ENCODE measurements around the gene PARD3B. TPM values are rescaled to one million over a fixed set of nuclear protein-coding genes. Genes with fewer than 3 reads are reported as not detected.

PARD3B gene
- total RNA-seq, 1 donor from 2014 or later, result 4.5 TPM

DNA sequence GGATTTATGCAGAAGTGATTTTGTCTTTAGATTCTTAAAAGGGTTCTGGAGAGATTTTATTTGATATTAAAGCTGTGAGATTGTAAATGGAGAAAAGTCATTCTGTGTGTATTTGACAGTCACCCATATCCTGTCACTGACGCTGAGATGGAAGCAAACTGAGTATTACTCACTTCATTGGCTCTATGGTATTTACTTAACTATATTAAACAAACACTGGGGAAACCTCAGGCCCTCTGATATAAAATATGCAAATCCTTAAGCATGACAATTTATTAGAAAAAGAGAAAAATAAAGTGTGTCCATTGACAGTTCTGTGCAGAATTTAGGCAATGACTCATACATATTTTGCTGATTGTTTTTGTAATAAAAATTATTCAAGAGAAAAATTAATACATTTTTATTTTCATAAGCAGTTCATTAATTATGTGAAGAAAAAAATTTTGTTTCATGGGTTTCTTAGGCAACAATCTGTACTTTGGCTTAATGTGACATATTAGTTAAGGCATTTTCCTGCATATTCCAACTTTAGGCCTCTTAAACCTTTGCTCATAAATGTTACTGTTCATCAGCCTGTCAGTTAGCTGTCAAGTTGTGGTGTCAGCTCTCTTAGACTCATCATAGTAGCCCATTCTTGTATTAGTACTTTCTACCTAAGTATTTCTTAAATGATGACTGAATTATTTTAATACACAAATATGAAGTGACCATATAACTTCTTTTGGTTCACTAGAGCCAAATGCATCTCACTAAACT is 99.9 kb downstream of the PARD3B start:
- no peak for FAIRE-seq
- DNase-seq (ENCODE audit: low spot score in 2 of 2), result no peak

DNA sequence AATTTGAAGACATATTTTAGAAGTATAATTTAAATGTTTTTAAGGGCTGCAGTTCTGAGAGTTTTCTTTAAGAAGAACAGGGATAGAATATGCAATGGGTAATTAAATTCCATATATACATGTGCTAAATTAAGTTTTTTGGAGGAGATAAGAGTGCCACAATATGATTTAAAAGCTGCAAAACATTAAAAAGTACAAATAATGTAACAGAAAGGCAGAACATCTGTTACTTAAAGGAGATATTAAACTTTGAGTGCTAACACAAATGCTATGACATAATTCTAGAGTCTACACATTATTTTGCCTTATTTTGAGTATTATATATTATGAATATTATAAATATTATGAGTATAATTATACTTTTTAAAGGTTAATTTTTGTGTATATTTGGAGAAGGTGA is 102.4 kb downstream of the PARD3B start:
- no peak for DNase-seq (ENCODE audit: low spot score in 2 of 2)
- no peak for FAIRE-seq

DNA sequence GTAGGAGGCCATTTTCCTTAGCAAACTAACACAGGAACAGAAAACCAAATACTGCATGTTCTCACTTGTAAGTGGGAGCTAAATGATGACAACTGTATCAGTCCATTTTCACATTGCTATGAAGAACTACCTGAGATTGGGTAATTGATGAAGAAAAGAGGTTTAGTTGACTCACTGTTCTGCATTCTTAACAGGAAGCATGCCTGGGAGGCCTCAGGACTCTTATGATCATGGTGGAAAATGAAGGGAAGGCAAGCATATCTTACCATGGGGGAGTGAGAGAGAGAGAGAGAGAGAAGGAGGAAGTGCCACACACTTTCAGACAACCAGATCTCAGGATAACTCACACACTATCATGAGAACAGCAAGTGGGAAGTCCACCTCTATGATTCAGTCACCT is 105.3 kb downstream of the PARD3B start:
- FAIRE-seq (no peak), DNase-seq (ENCODE audit: low spot score in 2 of 2) (no peak)

GRCh38 chr2:204652063-204652462 is 106.8 kb downstream of the PARD3B start:
- no peak for DNase-seq (ENCODE audit: low spot score in 2 of 2)
- no peak for FAIRE-seq

DNA sequence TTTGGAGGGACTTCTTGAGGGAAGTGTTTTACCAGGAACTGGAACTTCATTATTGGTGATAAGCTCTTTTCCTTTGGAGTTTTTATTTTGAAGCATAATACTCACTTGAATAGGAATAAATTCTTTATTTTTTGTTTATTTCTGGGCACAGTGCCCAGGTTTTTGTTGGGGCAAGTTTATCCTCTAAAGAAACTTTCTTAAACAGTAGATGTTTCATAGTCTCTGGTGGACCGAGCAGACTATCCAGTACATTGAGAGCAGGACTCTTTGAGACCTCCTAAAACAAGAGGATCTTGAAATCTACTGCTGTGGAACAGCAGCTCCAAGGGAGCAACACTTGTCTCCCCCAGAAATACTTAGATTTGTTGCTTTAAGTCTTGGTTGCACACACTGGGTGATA is 109.4 kb downstream of the PARD3B start:
- FAIRE-seq, result no peak
- DNase-seq (ENCODE audit: low spot score in 2 of 2), result no peak

GRCh38 chr2:204655101-204655500 is 109.8 kb downstream of the PARD3B start:
- DNase-seq (ENCODE audit: low spot score in 2 of 2) (no peak), FAIRE-seq (no peak)

- no peak for FAIRE-seq
- no peak for DNase-seq (ENCODE audit: low spot score in 2 of 2)
Observed at GRCh38 chr2:204655626-204656025, 110.4 kb downstream of the PARD3B start.

- DNase-seq (ENCODE audit: low spot score in 2 of 2) (no peak), FAIRE-seq (no peak)
Observed at GRCh38 chr2:204657024-204657423, 111.7 kb downstream of the PARD3B start.

DNA sequence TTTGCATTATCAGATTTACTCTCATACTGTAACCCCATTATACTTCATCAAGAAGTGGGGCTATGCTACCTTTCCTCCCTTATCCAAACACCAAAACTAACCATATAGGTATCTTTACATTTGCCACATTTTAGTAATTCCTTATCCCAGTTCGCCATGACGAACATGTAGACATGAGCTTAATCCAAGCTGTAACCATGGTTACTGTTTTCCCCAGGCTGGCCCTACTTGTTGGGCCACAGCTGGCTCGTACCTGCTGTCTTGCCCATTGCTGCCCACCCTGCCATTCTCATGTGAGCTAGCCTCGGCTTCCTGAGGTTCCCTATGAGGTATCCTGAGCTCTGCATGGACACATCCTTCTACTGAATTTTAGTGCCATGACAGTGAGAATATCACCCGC is 117.7 kb downstream of the PARD3B start:
- FAIRE-seq (no peak), DNase-seq (ENCODE audit: low spot score in 2 of 2) (no peak)

DNA sequence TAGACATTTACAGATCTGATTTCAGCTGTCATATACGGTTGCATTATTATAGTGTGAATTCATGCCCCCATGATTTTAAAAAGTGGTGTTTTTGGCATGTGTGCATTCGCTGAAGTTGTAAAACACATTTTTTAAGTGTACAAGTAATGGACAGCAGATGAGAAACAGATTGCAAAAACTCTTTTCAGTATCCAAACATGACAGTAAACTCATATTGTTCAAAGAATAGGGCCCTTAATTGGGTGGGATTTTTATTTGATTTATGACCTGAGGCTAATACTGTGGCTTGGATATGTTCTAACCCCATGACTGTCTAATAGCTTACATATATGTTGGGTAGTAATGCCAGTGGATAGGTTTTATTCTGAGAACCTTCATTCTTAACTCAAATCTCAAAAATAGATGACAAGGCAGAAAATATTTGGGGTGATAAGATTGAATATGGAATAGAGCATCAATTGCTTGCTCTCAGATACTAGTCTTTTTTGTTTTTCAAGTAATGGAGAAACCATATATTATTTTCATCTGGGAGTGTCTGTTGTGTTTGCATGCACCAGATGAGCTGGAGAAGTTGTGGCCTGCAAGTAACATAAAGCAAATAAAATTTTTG is 118.6 kb downstream of the PARD3B start:
- FAIRE-seq, result no peak
- no peak for DNase-seq (ENCODE audit: low spot score in 2 of 2)

DNA sequence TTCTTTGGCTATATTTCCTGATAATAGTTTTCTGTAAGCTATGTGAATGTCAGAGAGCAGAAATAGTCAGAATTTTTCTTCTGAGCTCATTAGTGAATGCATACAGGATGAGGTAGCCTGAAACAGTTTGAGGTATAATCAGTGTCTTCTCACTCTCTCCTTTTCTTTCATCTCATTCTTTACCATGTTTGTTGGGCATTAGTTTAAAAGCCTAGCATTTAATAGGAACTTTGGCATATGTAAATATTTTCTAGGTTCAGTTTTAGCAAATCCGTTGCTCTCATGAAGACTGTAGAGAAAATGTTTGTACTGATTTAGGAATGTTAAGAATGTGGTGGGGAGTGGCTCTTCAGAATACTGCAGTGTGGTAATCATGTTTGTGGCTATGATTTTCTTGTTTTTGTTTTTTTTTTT is 119.4 kb downstream of the PARD3B start:
- no peak for DNase-seq (ENCODE audit: low spot score in 2 of 2)
- no peak for FAIRE-seq

- FAIRE-seq (no peak), DNase-seq (ENCODE audit: low spot score in 2 of 2) (no peak)
Observed at GRCh38 chr2:204665207-204665606, 119.9 kb downstream of the PARD3B start.

GRCh38 chr2:204665771-204666170 is 120.5 kb downstream of the PARD3B start:
- DNase-seq (ENCODE audit: low spot score in 2 of 2), result no peak

DNA sequence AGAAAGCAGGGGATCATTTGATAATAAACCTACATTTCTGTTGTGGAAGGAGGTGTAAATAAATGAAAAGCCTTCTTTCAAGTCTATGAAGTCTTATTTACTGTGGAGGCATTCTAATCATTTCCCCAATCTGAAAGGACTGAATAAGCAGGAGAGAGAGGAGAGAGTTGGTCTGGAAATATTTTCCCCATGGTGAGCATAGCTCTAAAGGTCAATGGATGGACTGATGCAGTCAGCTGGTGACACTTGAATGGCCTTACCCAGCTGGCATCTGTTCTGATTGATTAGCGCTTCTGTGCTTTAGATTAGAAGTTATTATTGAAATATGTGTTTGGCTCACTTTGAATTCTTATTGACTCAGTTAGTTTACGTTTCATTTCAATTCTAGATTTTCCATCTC is 122.7 kb downstream of the PARD3B start:
- DNase-seq (ENCODE audit: low spot score in 2 of 2) (no peak), FAIRE-seq (no peak)

More at GRCh38 chr2:204665771-204666170, 120.5 kb downstream of the PARD3B start:
- no peak for FAIRE-seq

DNA sequence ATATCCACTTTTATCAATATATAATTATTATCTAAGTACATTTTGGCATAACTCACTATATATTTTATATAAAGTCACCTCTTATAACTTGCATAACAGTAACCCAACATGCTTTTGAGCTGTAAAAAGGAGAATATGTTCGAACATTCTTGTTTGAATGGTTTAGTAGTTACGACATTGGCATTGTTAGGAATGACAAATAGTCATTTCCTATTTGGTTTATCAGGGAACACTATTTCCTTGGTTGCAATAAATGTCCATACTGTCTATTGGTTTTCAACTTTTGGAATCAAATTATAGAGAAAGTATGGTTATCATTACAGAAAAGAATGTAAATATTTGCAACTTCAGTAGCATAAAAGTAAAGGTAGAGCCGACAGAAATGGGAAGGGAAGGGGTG is 124.1 kb downstream of the PARD3B start:
- no peak for FAIRE-seq
- no peak for DNase-seq (ENCODE audit: low spot score in 2 of 2)

DNA sequence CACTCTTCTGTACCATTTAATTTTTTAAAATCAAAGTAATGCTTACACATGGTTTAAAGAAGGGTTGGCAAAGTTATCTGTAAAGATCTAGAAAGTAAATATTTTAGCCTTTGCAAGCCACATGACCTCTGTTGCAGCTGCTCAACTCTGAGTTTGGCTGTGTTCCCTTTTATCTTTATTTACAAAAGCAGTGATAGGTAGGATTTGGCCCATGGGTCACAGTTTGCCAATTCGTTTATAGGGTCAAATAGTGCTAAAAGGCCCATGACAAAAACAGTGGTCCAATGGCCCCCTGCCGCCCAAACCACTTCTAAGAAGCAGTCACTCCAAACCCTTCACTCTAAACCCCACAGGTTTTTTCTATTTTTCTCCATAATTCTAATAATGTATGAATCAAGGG is 124.8 kb downstream of the PARD3B start:
- FAIRE-seq, result no peak
- DNase-seq (ENCODE audit: low spot score in 2 of 2), result no peak

DNA sequence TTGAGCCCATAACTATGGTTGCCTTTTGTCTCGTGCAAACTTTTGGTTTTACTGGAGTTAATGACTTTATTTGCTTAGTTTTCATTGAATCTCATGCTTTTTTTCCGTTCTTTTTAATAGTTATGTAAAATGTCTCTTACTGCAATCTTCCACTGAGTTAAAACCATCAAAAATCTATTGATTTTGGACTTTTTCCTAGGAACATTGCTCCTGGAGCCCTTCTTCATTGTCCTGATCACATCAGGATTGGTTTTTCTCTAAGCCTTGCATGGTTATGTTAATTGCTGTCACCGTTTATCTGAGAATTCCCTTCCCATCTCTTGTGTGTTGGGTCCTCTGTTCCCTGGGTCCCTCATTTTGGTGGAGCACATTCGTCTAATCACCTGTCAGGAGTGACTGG is 125.5 kb downstream of the PARD3B start:
- FAIRE-seq (no peak), DNase-seq (ENCODE audit: low spot score in 2 of 2) (no peak)

- DNase-seq (ENCODE audit: low spot score in 2 of 2) (no peak), FAIRE-seq (no peak)
Observed at GRCh38 chr2:204672772-204673171, 127.5 kb downstream of the PARD3B start.

- FAIRE-seq (no peak), DNase-seq (ENCODE audit: low spot score in 2 of 2) (no peak)
Observed at GRCh38 chr2:204673877-204674276, 128.6 kb downstream of the PARD3B start.

- no peak for FAIRE-seq
- no peak for DNase-seq (ENCODE audit: low spot score in 2 of 2)
Observed at GRCh38 chr2:204678031-204678430, 132.8 kb downstream of the PARD3B start.

DNA sequence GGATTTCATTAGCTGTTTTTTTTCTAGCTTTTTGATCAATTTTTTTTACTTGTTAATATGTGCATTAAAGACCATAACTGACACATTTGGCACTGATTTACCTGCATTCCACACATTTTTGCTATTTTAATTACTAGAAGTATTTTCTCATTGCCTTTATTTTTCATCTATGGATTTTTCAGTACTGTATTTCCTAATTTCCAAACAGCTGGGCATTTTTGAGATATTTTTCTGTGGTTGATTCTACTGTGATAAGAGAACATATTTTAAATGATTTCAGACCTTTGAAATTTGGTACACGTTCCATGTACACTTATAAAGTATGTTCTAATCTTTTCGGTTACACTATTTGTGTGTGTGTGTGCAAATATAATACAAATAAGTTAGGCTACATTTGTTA is 135.3 kb downstream of the PARD3B start:
- DNase-seq (ENCODE audit: low spot score in 2 of 2) (no peak), FAIRE-seq (no peak)

DNA sequence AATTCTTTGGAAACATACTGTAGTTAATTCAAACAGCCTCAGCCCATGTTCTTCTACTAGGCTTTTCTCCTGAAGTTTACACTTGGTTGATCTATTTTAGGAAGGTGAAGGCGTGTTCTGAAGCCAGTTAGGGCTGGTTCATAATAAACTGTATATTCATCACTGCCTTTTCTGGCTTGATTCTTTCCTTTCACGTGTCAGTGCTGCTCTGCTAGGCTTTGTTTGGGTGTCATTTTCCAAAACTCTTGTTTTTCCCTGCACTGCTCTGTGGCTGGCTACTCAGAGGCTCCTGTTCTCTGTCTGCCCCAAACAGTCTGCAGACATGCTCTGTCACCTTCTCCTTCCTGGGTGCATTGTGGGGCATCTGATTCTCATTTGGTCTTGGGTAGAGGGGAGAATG is 136.1 kb downstream of the PARD3B start:
- FAIRE-seq, result no peak
- DNase-seq (ENCODE audit: low spot score in 2 of 2), result no peak

Data from frontal cortex (tissue), 4 donors.